ENCODE measurements around the gene IDS.
"Not testable (repeated sequence)": the region's sequence is repeated elsewhere in the genome, so short reads cannot be mapped to it uniquely, and the experiment has no call there.

IDS gene, protein sequence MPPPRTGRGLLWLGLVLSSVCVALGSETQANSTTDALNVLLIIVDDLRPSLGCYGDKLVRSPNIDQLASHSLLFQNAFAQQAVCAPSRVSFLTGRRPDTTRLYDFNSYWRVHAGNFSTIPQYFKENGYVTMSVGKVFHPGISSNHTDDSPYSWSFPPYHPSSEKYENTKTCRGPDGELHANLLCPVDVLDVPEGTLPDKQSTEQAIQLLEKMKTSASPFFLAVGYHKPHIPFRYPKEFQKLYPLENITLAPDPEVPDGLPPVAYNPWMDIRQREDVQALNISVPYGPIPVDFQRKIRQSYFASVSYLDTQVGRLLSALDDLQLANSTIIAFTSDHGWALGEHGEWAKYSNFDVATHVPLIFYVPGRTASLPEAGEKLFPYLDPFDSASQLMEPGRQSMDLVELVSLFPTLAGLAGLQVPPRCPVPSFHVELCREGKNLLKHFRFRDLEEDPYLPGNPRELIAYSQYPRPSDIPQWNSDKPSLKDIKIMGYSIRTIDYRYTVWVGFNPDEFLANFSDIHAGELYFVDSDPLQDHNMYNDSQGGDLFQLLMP

DNA sequence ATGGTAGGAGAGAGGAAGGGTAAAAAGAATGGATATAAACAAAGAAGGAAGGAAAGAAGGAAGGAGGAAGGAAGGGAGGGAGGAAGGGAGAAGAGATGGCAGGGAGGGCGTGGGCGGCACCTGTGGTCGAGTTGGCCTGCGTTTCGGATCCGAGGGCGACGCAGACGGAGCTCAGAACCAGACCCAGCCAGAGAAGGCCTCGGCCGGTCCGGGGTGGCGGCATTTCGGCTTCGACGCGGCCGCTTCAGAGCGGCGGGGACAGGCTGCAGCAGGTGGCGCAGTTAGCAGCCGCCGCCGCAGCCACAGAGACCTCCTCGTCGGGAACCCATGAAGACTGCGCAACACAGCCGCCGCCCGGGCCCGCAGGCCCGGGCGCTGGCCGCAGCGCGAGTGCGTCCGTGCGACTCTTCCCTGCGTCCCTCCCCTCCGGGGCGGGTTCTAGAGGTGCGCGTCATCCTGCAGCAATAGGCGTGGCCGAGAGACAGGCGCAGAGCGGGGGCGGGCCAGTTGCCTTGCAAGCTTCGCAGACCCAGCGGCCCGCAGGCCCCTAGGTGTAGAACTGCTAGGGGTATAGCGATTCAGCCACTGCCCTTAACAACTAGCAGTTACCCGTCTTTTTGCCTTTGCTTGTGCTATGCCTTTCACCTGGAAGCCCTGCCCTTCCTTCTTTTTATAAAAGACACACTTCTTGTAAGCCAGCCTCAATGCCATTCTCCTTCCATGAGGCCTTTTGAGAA, at the start of gene IDS:
TSS of gene IDS (minus strand) at position 392 of the 737 bp plus-strand sequence. CDS start at position 223, 169 bp downstream.
- DNase-seq (ENCODE audit: low read depth in 1 of 2, low spot score in 1 of 2): peak; percentile 48 to 63

DNA sequence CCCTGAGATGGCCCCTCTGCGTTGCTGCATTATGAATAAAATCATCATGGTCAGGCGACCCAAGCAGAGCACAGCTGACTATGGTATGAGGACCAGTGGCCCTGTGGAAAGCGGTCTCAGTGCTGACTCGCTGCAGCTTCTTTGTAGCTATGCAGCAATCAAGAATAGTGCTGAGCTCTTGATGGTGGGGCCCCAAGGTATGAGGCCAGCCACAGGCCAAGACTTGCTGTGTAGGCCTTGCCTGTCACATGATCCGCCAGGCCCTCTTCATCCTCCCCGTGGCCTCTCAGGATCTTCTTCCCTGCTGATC, 46.8 kb upstream of the IDS start:
- not testable (repeated sequence) for DNase-seq (ENCODE audit: low read depth in 1 of 2, low spot score in 1 of 2)

DNA sequence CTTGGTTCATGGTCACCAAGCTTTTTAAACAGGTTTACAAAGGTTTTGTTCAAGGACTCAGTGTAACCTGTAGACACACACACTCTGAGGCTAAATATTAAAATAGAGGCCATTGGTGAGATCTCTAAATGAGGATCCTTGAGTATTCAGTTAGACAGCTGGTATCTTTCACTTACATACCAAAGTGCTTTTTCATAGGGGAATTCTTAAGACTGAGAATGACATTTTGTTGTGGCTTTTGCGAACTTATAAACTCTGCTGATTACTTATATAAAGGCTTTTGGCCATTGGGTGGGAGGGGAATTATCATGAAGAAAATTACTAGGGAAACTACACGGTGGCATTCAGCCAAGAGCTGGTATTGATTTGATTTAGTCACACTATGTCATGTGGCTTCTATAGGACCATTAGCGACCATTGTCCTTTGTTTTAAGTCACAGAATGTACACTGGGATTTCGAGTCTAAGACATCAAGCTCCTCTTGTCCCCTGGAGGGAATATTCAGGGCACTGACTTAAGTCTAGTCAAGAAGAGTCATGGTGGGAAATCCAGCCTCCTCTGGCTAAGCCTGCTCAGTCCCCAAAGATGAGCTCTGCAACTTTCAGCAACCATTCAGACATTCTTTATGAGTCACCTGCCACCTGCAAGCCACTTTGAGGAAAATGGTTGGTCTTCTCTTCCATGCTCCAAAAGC, 46.3 kb upstream of the IDS start:
- DNase-seq (ENCODE audit: low read depth in 1 of 2, low spot score in 1 of 2): not testable (repeated sequence)

DNA sequence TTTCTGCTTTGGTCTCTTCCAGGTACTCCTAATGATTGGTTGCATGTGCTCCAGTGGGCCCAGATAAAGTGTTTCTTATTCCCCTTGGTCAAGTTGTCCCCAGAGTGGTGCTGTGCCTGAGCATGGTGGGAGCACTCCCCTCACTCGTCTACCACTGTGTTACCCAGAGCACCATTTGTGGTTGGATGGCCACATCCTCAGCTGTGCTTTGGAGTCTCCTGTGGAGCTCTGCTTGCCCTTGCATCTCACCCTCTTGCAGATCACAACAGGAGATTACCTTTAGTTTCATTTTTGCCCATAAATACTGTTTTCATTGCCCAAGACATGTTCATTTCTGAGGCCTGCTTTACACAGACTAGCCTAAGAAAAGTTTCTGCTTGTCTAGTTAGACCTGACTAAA, 45.3 kb upstream of the IDS start:
- DNase-seq (ENCODE audit: low read depth in 1 of 2, low spot score in 1 of 2): not testable (repeated sequence)

DNA sequence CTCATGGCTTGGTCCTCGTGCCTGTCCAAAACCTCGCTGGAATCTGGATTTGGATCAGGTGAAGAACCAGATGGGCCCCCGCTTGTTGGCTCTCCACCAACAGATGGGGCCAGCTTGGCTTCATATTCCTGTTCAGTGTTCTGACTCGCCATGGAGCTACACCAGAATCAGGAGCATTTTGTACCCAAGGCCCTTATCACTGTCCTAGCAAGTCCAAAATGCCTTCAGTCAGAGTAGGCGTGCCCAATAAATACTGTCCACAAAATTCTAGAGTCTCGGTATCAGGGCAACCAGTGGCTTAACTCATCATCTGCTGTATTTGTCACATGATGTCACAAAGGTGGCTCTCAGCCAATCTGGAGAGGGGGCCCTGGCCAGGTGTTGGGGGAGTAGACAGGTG, 44.6 kb upstream of the IDS start, which contains the start of gene HSFX3:
TSS of gene HSFX3 (minus strand) at position 224 of the 400 bp plus-strand sequence. CDS start at position 152, 72 bp downstream.
- not testable (repeated sequence) for DNase-seq (ENCODE audit: low read depth in 1 of 2, low spot score in 1 of 2)

DNA sequence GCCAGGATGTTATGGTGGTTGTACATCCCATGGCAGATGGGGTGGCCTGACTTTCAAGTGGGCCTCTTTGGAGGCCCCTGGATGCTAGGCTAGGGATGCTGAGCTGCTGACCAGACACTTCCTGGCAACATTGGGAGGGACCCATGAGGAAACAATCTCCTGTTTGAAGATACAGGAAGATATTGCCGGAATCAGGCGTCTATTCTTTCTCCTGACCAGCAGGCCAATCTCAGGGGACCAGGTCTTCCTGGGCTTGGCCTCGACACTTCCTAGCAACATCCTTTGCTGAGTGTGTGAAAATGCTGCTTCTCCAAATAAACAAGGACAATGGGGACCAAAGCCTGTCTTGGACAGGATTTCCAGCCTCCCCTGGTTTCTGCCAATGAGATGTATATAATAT, 42.7 kb upstream of the IDS start:
- DNase-seq (ENCODE audit: low read depth in 1 of 2, low spot score in 1 of 2): not testable (repeated sequence)

DNA sequence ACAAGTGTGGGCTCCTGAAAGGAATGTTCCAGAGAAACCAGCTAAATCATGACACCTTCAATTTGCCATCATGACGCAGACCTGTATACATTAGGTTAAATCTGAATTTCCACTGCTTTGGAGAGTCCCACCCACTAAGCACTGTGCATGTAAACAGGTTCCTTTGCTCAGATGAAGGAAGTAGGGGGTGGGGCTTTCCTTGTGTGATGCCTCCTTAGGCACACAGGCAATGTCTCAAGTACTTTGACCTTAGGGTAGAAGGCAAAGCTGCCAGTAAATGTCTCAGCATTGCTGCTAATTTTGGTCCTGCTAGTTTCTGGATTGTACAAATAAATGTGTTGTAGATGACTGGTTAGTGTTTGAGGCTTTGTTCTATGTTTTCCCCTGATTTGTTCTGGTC, 41.9 kb upstream of the IDS start:
- not testable (repeated sequence) for DNase-seq (ENCODE audit: low read depth in 1 of 2, low spot score in 1 of 2)

DNA sequence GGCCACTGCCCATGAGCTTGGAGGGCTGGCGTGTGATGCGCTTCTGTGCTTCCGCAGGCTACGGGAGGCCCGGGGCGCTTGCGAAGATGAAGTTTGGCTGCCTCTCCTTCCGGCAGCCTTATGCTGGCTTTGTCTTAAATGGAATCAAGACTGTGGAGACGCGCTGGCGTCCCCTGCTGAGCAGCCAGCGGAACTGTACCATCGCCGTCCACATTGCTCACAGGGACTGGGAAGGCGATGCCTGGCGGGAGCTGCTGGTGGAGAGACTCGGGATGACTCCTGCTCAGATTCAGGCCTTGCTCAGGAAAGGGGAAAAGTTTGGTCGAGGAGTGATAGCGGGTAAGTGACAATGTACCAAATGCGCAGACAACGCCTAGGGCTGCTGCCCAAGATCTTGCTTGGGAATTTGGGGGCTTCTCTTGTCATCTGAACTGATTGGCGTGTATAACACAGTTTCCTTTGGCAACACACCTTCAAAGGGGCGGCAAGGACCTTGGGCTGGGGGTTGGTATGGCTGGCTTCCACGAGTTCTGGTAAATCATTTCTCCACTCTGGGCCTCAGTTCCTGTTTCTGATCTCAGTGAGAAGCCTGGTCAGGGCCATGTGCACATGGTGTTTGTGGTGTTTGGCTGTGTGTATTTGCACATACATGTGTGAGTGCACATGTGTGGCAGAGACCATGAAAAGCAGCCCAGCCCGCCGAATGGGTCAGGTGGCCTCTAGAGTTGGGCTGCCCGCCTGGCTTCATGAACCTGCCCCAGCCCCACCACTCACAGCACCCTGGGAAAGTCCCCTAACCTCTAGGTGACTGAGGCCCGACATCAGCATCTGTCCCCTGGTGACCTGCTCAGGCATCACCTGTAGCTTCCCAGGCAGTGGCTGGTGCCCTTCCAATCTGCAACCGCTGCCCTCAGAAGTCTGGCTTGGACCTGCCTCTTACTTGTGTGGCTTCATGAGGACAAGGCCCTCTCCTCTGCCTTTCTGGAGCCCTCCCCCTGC, 40.7 kb upstream of the IDS start:
- not testable (repeated sequence) for DNase-seq (ENCODE audit: low read depth in 1 of 2, low spot score in 1 of 2)

DNA sequence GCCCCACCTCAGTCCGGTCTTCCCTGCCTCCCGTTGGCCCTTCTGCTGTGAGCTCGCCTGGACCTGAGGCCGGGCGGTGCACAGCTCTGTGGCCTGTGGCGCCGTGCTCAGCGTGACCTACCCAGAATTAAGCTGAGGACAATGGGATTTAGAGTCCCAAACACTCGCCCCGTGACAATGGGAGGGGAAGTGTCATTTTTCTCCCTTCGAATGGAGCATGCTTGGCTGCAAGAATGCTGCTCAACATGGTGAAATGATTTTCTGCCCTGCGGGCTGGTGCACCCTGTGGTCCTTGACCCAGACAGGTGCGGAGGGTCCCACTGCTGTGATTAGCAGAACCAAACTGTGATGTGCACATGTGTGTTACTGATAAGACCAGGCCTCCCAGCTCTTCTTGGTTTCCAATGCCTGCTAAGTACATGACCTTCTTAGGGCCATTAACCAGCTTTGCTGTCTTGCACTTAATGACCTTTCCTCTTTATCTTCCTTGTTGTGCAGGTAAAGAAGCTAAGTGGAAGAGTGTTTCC, 36.5 kb upstream of the IDS start:
- DNase-seq (ENCODE audit: low read depth in 1 of 2, low spot score in 1 of 2): no peak

DNA sequence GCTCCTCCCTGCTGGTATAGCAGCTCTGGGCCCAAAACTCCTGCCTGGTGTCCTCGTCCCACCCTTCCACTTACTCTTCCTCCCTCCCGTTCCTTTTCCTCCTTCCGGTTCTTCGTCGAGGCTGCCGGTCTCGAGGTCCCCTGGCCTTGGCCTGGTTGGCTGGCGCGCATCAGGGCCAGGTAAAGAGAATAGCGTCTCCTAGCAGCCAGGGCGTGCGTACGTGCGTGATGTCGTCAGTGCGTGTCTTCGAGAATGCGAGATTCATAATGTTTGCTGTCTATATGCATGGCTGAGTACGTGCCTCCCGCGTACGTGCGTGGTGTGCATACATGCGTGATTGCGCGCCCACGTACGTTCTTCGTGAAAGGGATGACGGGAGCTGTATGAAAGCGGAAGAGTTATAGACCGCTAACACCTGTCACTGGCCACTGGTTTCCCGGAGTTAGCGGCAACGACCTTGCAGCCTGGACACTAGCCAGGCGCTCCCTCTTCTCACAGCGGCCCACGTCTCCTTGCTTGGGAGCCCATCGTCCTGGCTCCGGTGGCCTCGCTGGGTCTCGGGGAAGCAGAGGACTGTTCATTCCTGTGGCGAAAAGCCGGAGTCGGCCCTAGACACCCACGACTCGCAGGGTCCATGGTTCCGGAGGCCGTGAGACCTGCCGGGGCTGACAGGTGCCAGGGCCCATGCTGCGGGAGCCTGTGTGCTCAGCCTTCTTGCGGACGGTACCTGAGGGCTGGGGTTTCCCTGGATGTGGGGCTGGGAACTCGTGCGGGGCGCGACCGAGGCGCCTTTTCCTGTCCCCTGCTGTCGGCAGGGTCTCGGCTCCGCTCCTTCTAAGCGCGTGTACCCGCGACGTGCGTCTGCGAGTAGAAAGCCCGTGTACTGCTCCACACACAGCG, 35.8 kb upstream of the IDS start, which contains the start of gene EOLA1:
TSS of gene EOLA1 (plus strand) at position 392 of the 900 bp plus-strand sequence. CDS start 4,619 bp downstream, outside the sequence.
- peak; percentile 73 to 81 for DNase-seq (ENCODE audit: low read depth in 1 of 2, low spot score in 1 of 2)

DNA sequence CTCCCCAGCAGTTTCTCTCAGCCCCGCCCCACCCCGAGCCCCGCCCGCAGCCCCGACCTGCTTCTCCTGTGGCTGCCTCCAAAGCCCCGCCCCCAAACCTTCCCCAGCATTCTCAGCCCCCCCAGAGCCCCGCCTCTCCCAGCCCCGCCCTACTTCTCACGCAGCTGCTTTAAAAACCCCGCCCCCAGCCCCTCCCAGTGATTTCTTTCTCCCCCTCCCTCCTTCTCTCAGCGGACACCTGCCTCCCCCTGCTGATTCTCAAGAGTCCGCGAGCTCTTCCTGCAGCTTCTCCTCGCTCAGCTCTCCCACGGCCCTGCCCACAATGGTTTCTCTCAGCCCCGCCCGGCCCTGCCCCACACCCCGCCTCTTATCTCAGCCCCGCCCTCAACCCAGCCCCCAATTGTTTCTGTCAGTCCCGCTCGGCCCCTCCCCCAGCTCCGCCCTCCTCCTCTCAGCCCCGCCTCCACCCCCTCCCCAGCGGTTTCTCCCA, 35.1 kb upstream of the IDS start:
- DNase-seq (ENCODE audit: low read depth in 1 of 2, low spot score in 1 of 2): peak; percentile 64 to 84

DNA sequence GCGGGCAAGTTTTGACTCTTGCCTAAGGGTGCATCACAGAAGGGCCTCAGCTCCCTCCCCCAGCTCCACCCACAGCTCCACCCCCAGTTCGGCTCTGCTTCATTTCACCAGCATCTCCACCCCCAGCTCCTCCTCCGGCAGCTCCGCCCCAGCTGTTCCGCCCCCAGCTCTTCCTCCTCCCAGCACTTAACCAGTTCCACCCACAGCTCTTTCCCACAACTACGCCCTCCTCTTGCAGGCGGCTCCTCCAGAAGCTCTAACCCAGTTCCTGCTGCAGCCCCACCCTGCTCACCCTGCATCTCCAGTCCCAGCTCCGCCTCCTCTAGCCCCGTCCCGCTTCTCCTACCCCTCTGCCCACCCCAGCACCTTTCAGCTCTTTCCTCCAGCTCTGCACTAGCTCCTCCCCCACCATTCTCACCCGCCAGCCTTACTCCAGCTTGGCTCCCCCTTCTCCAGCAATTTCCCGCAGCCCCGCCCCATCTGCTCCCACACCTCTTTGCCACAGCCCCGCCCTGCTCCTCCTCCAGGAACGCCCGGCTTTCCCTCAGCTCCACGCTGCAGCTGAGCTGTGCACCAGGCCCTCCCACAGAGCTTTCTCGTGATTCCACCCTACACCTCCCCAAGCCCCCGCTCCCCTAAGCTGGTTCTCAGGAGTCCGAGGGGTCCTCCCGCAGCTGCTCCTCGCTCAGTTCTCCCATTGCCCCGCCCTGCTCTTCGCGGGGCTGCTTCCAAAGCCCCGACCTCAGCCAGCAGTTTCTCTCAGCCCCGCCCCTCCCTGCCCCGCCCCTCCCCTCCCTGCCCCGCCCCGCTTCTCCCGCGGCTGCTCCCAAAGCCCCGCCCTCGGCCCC, 34.4 kb upstream of the IDS start:
- DNase-seq (ENCODE audit: low read depth in 1 of 2, low spot score in 1 of 2): peak; percentile 31 to 62

DNA sequence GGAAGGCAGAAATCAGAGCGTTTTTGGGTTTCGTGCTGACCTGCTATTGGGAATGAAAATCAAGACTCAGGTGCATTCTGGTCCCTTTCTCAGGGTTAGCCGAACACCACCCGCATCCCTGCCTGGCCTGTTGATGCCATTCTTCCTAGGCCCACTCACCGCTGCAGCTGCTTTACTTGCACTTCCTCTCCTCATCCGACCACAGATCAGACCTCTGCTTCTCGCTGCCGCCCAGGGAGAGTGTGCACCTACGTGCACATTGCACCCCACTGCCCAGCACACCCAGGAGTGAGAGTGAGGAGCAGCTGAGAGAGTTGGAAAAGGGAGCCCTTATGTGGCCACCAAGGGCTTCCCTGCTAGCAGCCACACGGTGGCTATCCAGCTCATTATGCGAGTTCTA, 32.4 kb upstream of the IDS start:
- not testable (repeated sequence) for DNase-seq (ENCODE audit: low read depth in 1 of 2, low spot score in 1 of 2)

DNA sequence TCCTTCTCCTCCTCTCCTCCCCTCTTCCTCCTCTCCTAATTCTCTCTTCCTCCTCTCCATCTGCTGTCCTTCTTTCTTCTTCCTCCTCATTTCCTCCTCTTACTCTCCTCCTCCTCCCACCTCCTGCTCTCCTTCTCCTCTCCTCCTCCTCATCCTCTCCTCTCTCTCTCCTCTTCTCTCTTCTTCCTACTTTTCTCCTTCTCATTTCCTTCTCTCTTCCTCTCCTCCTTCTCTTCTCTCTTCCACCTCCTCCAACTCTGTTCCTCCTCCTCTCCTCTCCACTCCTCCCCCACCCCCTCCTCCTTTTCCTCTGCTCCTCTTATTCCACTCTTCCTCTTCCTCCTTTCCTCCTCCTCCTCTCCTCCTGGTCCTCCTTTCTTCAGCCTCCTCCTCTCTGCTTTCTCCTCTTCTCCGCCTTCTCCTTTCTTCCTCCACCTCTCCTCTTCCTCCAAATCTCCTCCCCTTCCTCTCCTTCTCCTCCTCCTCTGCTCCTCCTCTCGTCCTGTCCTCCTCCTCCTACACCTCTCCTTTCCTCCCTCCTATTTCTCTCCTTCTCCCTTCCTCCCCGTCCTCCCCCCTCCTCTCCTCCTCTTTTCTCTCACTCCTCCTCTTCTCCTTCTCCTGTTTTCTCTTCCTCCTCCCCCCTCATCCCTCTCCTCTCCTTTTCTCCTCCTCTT, 30.0 kb upstream of the IDS start:
- not testable (repeated sequence) for DNase-seq (ENCODE audit: low read depth in 1 of 2, low spot score in 1 of 2)

DNA sequence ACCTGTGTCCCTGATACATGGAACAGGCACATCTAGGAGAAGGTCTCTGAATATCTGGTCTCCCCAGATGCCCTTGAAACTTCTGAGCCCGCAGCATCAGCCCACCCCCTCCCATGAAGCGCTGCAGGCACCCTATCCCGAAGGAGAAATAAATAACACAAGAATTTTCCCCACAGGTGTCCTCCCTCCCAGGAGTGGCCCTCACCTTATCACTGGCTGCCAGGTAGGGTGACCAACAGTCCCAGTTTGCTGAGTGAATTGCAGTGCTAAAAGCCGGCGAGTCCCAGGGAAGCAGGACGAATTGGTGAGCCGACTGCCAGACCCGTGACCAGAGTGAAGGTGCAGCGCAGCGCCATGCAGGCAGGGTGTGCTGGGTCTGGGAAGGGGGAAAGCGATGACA, 28.9 kb upstream of the IDS start:
- DNase-seq (ENCODE audit: low read depth in 1 of 2, low spot score in 1 of 2): not testable (repeated sequence)

DNA sequence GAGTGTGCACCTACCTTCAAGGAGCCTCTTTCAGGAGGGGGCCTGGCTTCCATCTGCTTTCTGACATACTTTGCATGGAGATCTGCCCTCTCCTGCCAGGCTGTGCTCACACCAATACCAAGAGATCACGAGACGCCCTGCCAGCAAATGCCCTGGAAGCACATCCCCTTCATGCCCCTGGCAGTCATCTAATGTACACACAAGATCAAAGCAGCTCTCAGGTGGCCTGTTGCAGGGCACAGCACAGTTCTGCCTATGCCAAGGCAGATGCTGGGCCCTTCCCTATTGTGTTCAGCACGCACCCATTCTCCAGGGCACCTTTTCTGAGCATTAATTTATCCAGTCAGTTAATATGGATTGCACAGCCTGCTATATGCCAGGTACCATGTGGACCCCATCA, 27.8 kb upstream of the IDS start:
- DNase-seq (ENCODE audit: low read depth in 1 of 2, low spot score in 1 of 2): not testable (repeated sequence)

DNA sequence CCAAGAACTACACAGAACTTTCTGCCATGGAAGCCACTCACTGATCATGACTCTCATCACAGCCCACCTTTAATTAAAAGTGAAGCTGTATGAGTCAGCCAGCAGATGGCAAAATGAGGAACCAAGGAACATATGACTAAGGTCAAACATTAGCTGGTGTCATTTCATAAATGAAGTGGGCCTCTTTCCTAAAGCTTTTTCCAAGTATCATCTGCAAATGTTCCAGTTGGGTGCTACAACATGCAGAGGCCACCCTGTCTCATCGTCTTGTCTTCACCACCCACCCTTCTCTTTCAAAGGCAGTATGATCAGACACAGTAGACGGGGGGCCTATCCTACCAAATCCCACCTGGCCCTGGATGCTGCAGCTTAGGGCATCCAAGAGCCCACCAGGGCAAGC, 26.5 kb upstream of the IDS start:
- DNase-seq (ENCODE audit: low read depth in 1 of 2, low spot score in 1 of 2): no peak
